Measurements from ENCODE around the gene PDIA4.

The PDIA4 gene

DNA sequence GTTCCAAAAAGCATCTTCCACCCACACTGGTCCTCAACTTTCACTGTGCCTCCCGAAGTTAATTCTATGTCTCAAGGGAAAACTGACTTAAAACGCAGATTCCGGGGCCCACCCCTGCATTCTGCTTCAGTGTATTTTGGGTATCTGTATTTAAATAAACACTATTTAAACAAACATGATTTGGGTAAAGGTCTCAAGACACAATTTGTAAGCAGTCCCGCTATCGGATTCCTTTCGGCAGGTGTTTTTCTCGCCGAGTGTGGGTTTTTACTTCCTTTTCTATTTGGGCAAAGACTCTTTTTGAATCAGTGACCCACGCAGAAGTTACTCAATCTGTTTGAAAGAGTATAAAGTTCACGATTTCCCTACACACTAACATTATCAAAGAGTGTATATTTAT is 1.2 kb downstream of the PDIA4 start:
- no peak for TF ChIP-seq CTCF (IDR thresholded peaks at IDR 0.05; ENCODE audit: low read depth, low read length)
- Histone ChIP-seq H3K27me3 (no peaks in the 10 kb centered on the region), H3K9me3 (no peaks in the 10 kb centered on the region), H3K36me3 (peaks cover 12% of the 10 kb centered on the region), H3K4me3 (ENCODE audit: low read depth, low read length) (peak overlapping the region; percentile 91), H3K4me1 (no peaks in the 10 kb centered on the region)
- DNase-seq: no peak

DNA sequence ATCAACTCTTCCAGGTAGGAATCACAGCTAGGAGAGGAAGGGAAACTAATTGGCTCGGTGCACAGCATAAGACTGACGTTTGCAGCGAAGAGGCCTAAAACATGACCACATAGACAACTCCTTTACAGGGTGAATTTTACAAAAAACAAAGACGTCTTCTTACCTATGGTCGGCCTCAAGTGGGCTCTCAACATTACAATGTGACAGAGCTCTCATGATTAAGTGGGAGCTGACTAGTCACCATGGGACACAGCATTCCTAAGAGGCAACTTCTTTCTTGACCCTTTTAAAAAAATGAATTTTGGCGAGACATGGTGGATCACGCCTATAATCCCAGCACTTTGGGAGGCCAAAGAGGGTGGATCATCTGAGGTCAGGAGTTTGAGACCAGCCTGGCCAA is 4.6 kb downstream of the PDIA4 start:
- TF ChIP-seq CTCF (IDR thresholded peaks at IDR 0.05; ENCODE audit: low read depth, low read length): no peak
- no peak for DNase-seq
- H3K4me1 ChIP-seq: no peaks in the 10 kb centered on the region
- H3K4me3 ChIP-seq (ENCODE audit: low read depth, low read length): no peak overlapping the region
- no peaks in the 10 kb centered on the region for H3K9me3 ChIP-seq
- H3K27me3 ChIP-seq: no peaks in the 10 kb centered on the region
- H3K36me3 ChIP-seq: peaks cover 27% of the 10 kb centered on the region

DNA sequence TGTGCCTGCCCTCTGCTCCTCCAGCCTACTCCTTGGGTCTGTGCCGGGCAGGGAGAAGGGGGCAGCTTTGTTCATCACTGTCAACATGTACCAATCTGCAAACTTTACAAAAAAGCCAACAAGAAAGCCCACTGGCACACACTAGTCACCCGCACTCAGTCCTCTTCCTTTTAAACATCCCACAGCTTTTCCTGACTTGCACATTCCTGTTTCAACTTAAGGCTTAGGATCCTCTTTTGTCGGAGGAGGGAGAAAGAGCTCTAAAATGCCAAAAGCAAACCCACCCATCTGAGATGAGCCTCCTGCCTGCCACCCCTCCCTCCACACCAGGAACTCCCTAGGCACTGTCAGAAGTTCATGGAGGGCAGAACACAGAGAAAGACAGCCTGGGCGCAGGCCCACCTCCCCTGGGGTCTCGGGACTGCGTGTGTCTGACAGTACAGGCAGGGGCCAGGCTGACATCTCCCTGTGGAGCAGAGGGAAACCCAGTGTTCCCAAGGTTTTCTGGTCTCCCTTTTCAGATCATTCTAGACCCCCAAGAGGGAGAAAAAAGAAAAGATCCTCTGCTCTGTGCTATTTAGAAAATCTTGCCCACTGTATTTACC is 5.4 kb downstream of the PDIA4 start:
- TF ChIP-seq CTCF (IDR thresholded peaks at IDR 0.05; ENCODE audit: low read depth, low read length): no peak
- no peaks in the 10 kb centered on the region for H3K27me3 ChIP-seq
- peaks cover 33% of the 10 kb centered on the region for H3K36me3 ChIP-seq
- no peaks in the 10 kb centered on the region for H3K9me3 ChIP-seq
- H3K4me3 ChIP-seq (ENCODE audit: low read depth, low read length): no peak overlapping the region
- DNase-seq: no peak
- H3K4me1 ChIP-seq: no peaks in the 10 kb centered on the region

GRCh38 chr7:149021725-149022062 is 6.6 kb downstream of the PDIA4 start:
- H3K9me3 ChIP-seq: no peaks in the 10 kb centered on the region
- no peaks in the 10 kb centered on the region for H3K4me1 ChIP-seq
- H3K4me3 ChIP-seq (ENCODE audit: low read depth, low read length): no peak overlapping the region
- H3K27me3 ChIP-seq: no peaks in the 10 kb centered on the region
- DNase-seq: no peak
- H3K36me3 ChIP-seq: peaks cover 38% of the 10 kb centered on the region
- TF ChIP-seq CTCF (IDR thresholded peaks at IDR 0.05; ENCODE audit: low read depth, low read length): no peak

DNA sequence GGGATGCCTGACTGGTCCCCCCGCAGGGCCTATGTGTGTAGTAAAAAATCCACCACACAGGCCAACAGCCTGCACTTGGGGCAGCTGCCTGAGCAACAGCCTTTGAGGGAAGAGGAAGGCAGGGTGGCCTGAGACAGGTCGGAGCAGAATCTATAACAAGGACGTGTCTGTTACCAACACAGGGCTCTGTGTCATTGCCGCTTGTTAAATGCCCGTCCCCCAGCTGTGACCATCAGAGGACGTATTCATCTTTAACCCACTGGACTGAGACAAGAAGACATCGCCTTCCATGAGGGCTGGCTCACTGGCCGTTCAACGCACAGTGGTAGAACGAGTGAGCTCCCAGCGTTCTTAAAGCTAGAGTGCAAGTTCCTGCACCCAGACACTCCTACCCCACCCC is 7.8 kb downstream of the PDIA4 start:
- no peak overlapping the region for H3K4me3 ChIP-seq (ENCODE audit: low read depth, low read length)
- TF ChIP-seq CTCF (IDR thresholded peaks at IDR 0.05; ENCODE audit: low read depth, low read length): no peak
- no peaks in the 10 kb centered on the region for H3K27me3 ChIP-seq
- H3K4me1 ChIP-seq: no peaks in the 10 kb centered on the region
- no peaks in the 10 kb centered on the region for H3K9me3 ChIP-seq
- no peak for DNase-seq
- H3K36me3 ChIP-seq: peaks cover 46% of the 10 kb centered on the region

DNA sequence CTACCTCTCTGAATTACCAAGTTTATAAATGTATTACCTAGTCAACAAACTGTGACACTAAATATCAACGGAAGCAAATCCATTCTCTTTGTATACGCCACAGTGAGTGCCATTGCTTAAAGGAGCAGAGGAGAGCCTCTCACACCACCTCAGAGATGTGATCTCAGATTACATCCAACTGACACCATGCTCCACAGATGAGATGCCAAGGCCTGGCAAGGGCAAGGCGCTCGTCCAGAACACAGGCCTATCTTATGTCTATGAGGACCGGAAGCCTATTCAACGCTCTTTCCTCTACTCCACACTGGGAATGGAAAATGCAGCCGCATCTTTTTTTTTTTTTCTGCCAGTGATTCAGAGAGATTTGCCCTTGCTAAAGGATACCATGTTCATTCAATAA is 11.4 kb downstream of the PDIA4 start:
- H3K27me3 ChIP-seq: no peaks in the 10 kb centered on the region
- no peaks in the 10 kb centered on the region for H3K4me1 ChIP-seq
- H3K9me3 ChIP-seq: no peaks in the 10 kb centered on the region
- H3K36me3 ChIP-seq: peaks cover 71% of the 10 kb centered on the region
- no peak for TF ChIP-seq CTCF (IDR thresholded peaks at IDR 0.05; ENCODE audit: low read depth, low read length)
- H3K4me3 ChIP-seq (ENCODE audit: low read depth, low read length): no peak overlapping the region
- DNase-seq: no peak

Data from BE2C (cell line).